GM23338 (cell line): ENCODE measurements around the gene EXD3. TPM values are rescaled to one million over a fixed set of nuclear protein-coding genes. Genes with fewer than 3 reads are reported as not detected.

ENCODE experiments used
- ATAC-seq: fragments of 200-7000 bp; cut with Tn5 transposase; 3 replicates; pipeline ENCODE4 v1.9.1; 2020
- DNase-seq: peaks from one replicate; pipeline ENCODE4 v3.0.0-alpha.2; 2015; ENCODE audit warnings: low spot score
- H2AFZ ChIP-seq: fragments of 200-600 bp; sonication (generic); 2 replicates; pipeline ENCODE4 v1.8.0; 2016; ENCODE audit warnings: antibody characterized with exemption, mild to moderate bottlenecking, moderate library complexity
- H3F3A ChIP-seq: fragments of 200-600 bp; sonication (generic); replicated peaks from 2 replicates; pipeline ENCODE4 v1.8.0; 2017; ENCODE audit warnings: antibody characterized with exemption, mixed run types, low read depth
- H3K27ac ChIP-seq: fragments of 200-600 bp; sonication (generic); 2 replicates; pipeline ENCODE4 v1.6.1; 2016; ENCODE audit warnings: low read depth
- H3K27me3 ChIP-seq: fragments of 200-600 bp; sonication (generic); 2 replicates; pipeline ENCODE4 v1.8.0; 2016; ENCODE audit warnings: mild to moderate bottlenecking, mixed run types, moderate library complexity; ENCODE audit not compliant: insufficient read depth
- H3K36me3 ChIP-seq: fragments of 200-600 bp; sonication (generic); 2 replicates; pipeline ENCODE4 v1.8.0; 2016; ENCODE audit warnings: mild to moderate bottlenecking; ENCODE audit not compliant: insufficient read depth
- H3K4me1 ChIP-seq: fragments of 200-600 bp; sonication (generic); 2 replicates; pipeline ENCODE4 v1.8.0; 2016; ENCODE audit warnings: mild to moderate bottlenecking, moderate library complexity; ENCODE audit not compliant: insufficient read depth
- H3K4me2 ChIP-seq: fragments of 200-600 bp; sonication (generic); 2 replicates; pipeline ENCODE4 v1.7.1; 2017; ENCODE audit warnings: mixed run types
- H3K4me3 ChIP-seq: fragments of 200-600 bp; sonication (generic); 2 replicates; pipeline ENCODE4 v1.6.1; 2016; ENCODE audit warnings: mixed run types
- H3K79me2 ChIP-seq: fragments of 200-600 bp; sonication (generic); replicated peaks from 2 replicates; pipeline ENCODE4 v1.8.0; 2017; ENCODE audit warnings: mild to moderate bottlenecking; ENCODE audit not compliant: insufficient read depth
- H3K9me2 ChIP-seq: fragments of 200-600 bp; sonication (generic); 2 replicates; pipeline ENCODE4 v1.8.0; 2017; ENCODE audit not compliant: insufficient read depth
- H4K20me1 ChIP-seq: fragments of 200-600 bp; sonication (generic); replicated peaks from 2 replicates; pipeline ENCODE4 v1.8.0; 2017; ENCODE audit warnings: mild to moderate bottlenecking; ENCODE audit not compliant: insufficient read depth
- H3K27ac Mint-ChIP-seq: 2 replicates; pipeline ENCODE4 v1.8.0; 2020; ENCODE audit warnings: inconsistent platforms, mild to moderate bottlenecking, moderate library complexity, mixed read lengths
- H3K27me3 Mint-ChIP-seq: 3 replicates; pipeline ENCODE4 v1.8.0; 2022; ENCODE audit warnings: low read depth, mild to moderate bottlenecking, moderate library complexity, mixed read lengths, inconsistent platforms; ENCODE audit not compliant: insufficient read depth, poor library complexity
- H3K36me3 Mint-ChIP-seq: 3 replicates; pipeline ENCODE4 v1.8.0; 2021; ENCODE audit warnings: low read depth, mild to moderate bottlenecking, inconsistent platforms, moderate library complexity, mixed read lengths
- H3K4me1 Mint-ChIP-seq: 3 replicates; pipeline ENCODE4 v1.8.0; 2020; ENCODE audit warnings: mild to moderate bottlenecking, inconsistent platforms, mixed read lengths
- H3K4me3 Mint-ChIP-seq: 3 replicates; pipeline ENCODE4 v1.8.0; 2021; ENCODE audit warnings: moderate library complexity, mild to moderate bottlenecking, inconsistent platforms, mixed read lengths
- H3K9me3 Mint-ChIP-seq: 3 replicates; pipeline ENCODE4 v1.8.0; 2020; ENCODE audit warnings: moderate library complexity, mild to moderate bottlenecking, inconsistent platforms, mixed read lengths
- CREB1 ChIP-seq: fragments of 250-450 bp; sonication (Bioruptor Pico); IDR thresholded peaks from 2 replicates; pipeline ENCODE4 v1.5.0; 2020; ENCODE audit warnings: low read depth, mild to moderate bottlenecking, moderate library complexity
- CTCF ChIP-seq, 2 experiments: fragments of 200-600 bp in 1 of 2; sonication (generic) in 1 of 2; conservative IDR thresholded peaks; 2 replicates each; pipeline versions ENCODE4 v1.5.1 to v1.6.1; 2016 to 2017; ENCODE audit warnings: antibody characterized with exemption in 2 of 2, low read depth in 2 of 2, mild to moderate bottlenecking in 2 of 2, moderate library complexity in 1 of 2
- ETS1 ChIP-seq: IDR thresholded peaks from 2 replicates; pipeline ENCODE4 v1.6.1; 2016; ENCODE audit warnings: antibody characterized with exemption
- EZH2 ChIP-seq: fragments of 200-600 bp; sonication (generic); IDR thresholded peaks from one replicate; pipeline ENCODE4 v1.8.0; 2017; ENCODE audit warnings: antibody characterized with exemption, mild to moderate bottlenecking, low read depth; ENCODE audit not compliant: unreplicated experiment
- JUNB ChIP-seq: IDR thresholded peaks from one replicate; pipeline ENCODE4 v1.6.1; 2016; ENCODE audit warnings: antibody characterized with exemption; ENCODE audit not compliant: unreplicated experiment
- REST ChIP-seq: IDR thresholded peaks from one replicate; pipeline ENCODE4 v1.6.1; 2018; ENCODE audit warnings: antibody characterized with exemption; ENCODE audit not compliant: unreplicated experiment
- STAT1 ChIP-seq: IDR thresholded peaks from one replicate; pipeline ENCODE4 v1.6.1; 2016; ENCODE audit warnings: antibody characterized with exemption; ENCODE audit not compliant: unreplicated experiment
- ZNF114 ChIP-seq: fragments of 250-450 bp; sonication (Bioruptor Pico); IDR thresholded peaks from 2 replicates; pipeline ENCODE4 v1.5.0; 2020; ENCODE audit warnings: mild to moderate bottlenecking, moderate library complexity
- ZNF331 ChIP-seq: fragments of 250-450 bp; sonication (Bioruptor Pico); IDR thresholded peaks from 2 replicates; pipeline ENCODE4 v1.5.0; 2020; ENCODE audit warnings: low read depth, mild to moderate bottlenecking, moderate library complexity
- ZNF462 ChIP-seq: fragments of 250-450 bp; sonication (Bioruptor Pico); IDR thresholded peaks from 2 replicates; pipeline ENCODE4 v1.5.0; 2020; ENCODE audit warnings: mild to moderate bottlenecking, moderate library complexity
- polyA plus RNA-seq: library from polyadenylated mRNA; unstranded; fragments of >200 nt; fragmentation: Nextera tagmentation; extraction: Ambion mirVana; gene quantifications from 2 replicates; pipeline ENCODE4 v1.2.1, GENCODE V29; 2016
- total RNA-seq: library from RNA; depleted of rRNA; stranded (reverse); fragments of >200 nt; shearing (Covaris generic); gene quantifications from 2 replicates; pipeline ENCODE4 v1.2.3, GENCODE V29; 2014

EXD3 gene
- total and polyA plus RNA-seq, 2 experiments from 2014 or later: 3.6 to 9.7 TPM

GRCh38 chr9:137405677-137406081, 17.3 kb downstream of the EXD3 start:
- Mint-ChIP-seq H3K4me3 (no peak overlapping the region), H3K36me3 (peaks cover 18% of the 10 kb centered on the region), H3K4me1 (no peaks in the 10 kb centered on the region; the same call in 1 of the 3 replicates), H3K9me3 (peaks cover 19% of the 10 kb centered on the region), H3K27ac (no peak overlapping the region), H3K27me3 (no peaks in the 10 kb centered on the region)
- Histone ChIP-seq H2AFZ (no peak overlapping the region), H3K4me1 (no peaks in the 10 kb centered on the region), H4K20me1 (peaks cover 5% of the 10 kb centered on the region; the same call in 1 of the 2 replicates), H3K9me2 (no peaks in the 10 kb centered on the region), H3K79me2 (no peaks in the 10 kb centered on the region), H3K4me2 (no peak overlapping the region), H3K36me3 (no peaks in the 10 kb centered on the region), H3K27me3 (no peaks in the 10 kb centered on the region), H3K27ac (no peak overlapping the region), H3K4me3 (no peak overlapping the region), H3F3A (0 out of 2 replicates have a peak, but pooled peaks cover 3% of the 10 kb centered on the region)
- TF ChIP-seq ZNF331 (no peak), ZNF462 (CRISPR knock-in tag) (no peak), JUNB (no peak), REST (no peak), ZNF114 (no peak), CREB1 (no peak), CTCF (conservative IDR thresholded peaks at IDR 0.05; ENCODE audit: low read depth in 2 of 2) (no peak), ETS1 (no peak), STAT1 (no peak), EZH2 (no peak)
- ATAC-seq (no peak), DNase-seq (no peak)
